CD4-positive, alpha-beta T cell treated with Interleukin-6 for 4 hours (primary cell): ENCODE measurements around the gene AFAP1.
"Not testable (repeated sequence)": the region's sequence is repeated elsewhere in the genome, so short reads cannot be mapped to it uniquely, and the experiment has no call there.

Source experiments
- DNase-seq: peaks from one replicate; pipeline ENCODE4 v3.0.0-alpha.2; 2020; ENCODE audit warnings: mixed read lengths

Gene AFAP1

GRCh38 chr4:7945709-7946380 lies 6.2 kb upstream of the AFAP1 start:
- DNase-seq = no peak

GRCh38 chr4:7944599-7945220 lies 5.0 kb upstream of the AFAP1 start:
- DNase-seq = no peak

GRCh38 chr4:7943688-7944087 lies 4.0 kb upstream of the AFAP1 start:
- not testable (repeated sequence) for DNase-seq

- DNase-seq = no peak
Observed at GRCh38 chr4:7943211-7943610, 3.5 kb upstream of the AFAP1 start.

GRCh38 chr4:7941965-7942496 lies 2.4 kb upstream of the AFAP1 start:
- no peak for DNase-seq

- DNase-seq = no peak
Observed at GRCh38 chr4:7941111-7941964, 1.7 kb upstream of the AFAP1 start.

GRCh38 chr4:7938609-7939376 lies 868 bp downstream of the AFAP1 start:
- DNase-seq = peak; percentile 36

- DNase-seq = no peak
Observed at GRCh38 chr4:7938266-7938608, 1.4 kb downstream of the AFAP1 start.

GRCh38 chr4:7937006-7937405 lies 2.7 kb downstream of the AFAP1 start:
- DNase-seq = no peak

GRCh38 chr4:7933651-7934510 lies 5.8 kb downstream of the AFAP1 start:
- DNase-seq = no peak

GRCh38 chr4:7932287-7932686 lies 7.4 kb downstream of the AFAP1 start:
- no peak for DNase-seq

- no peak for DNase-seq
Observed at GRCh38 chr4:7929118-7929951, 10.3 kb downstream of the AFAP1 start.

- no peak for DNase-seq
Observed at GRCh38 chr4:7928711-7929110, 10.9 kb downstream of the AFAP1 start.

- DNase-seq = no peak
Observed at GRCh38 chr4:7926822-7927221, 12.8 kb downstream of the AFAP1 start.

- DNase-seq = no peak
Observed at GRCh38 chr4:7924570-7924969, 15.1 kb downstream of the AFAP1 start.

GRCh38 chr4:7924163-7924562 lies 15.5 kb downstream of the AFAP1 start:
- no peak for DNase-seq

GRCh38 chr4:7922466-7922865 lies 17.2 kb downstream of the AFAP1 start:
- DNase-seq = no peak

- no peak for DNase-seq
Observed at GRCh38 chr4:7918981-7919380, 20.7 kb downstream of the AFAP1 start.

- not testable (repeated sequence) for DNase-seq
Observed at GRCh38 chr4:7918187-7918586, 21.5 kb downstream of the AFAP1 start.

GRCh38 chr4:7917669-7918068 lies 22.0 kb downstream of the AFAP1 start:
- no peak for DNase-seq

- no peak for DNase-seq
Observed at GRCh38 chr4:7915875-7916242, 23.8 kb downstream of the AFAP1 start.
